HG03342 (cell line): ENCODE results near the gene NRP1.
"Not testable (repeated sequence)": the region's sequence is repeated elsewhere in the genome, so short reads cannot be mapped to it uniquely, and the experiment has no call there.

Experiments used
- ATAC-seq: cut with Tn5 transposase; IDR thresholded peaks from one replicate; pipeline ENCODE4 v1.9.1; 2021; ENCODE audit warnings: mild to moderate bottlenecking, moderate library complexity; ENCODE audit not compliant: unreplicated experiment

Gene NRP1

DNA sequence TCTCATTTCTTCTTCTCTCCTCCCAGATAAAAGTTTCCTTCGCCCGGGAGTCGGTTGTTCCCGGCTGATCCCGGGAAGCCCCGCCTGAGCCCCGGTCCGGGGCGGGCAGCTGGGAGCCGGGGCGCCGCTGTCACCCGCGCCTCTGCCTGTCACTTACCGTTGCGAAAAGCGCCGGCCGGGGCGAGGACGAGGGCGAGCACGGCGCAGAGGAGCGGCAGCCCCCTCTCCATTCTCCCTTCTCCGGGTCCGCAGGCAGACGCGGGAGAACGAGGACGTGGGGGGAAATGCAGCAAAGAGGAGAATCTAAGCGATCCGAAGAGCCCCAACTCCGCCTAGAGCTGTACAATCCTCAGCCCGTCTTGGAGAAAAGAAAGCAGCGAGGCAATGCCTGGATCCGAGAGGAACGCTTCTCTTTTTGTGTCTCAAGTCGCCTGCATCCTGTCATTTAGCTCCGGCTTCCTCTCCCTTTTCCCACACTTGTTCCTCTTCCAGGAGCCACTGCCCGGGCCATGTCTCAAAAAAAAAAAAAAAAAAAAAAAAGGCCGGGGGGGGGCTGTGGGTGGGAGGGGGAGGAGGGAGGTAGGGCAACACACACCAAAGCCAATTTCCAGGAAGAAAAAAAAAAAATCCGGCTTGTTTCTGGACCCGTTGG lies at the start of gene NRP1:
TSS of gene NRP1 (minus strand) at position 515 of the 652 bp plus-strand sequence. CDS start at position 230, 285 bp downstream.
- ATAC-seq = no peak

DNA sequence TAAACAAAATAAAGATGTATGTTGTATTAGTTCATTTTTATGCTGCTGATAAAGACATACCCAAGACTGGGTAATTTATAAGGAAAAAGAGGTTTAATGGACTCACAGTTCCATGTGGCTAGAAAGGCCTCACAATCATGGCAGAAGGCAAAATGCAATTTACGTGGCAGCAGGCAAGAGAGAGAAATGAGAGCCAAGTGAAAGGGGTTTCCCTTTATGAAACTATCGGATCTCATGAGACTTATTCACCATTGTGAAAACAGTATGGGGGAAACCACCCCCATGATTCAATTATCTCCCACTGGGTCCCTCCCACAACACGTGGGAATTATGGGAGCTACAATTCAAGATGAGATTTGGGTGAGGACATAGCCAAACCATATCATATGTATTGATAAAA lies 49.7 kb upstream of the NRP1 start:
- not testable (repeated sequence) for ATAC-seq

DNA sequence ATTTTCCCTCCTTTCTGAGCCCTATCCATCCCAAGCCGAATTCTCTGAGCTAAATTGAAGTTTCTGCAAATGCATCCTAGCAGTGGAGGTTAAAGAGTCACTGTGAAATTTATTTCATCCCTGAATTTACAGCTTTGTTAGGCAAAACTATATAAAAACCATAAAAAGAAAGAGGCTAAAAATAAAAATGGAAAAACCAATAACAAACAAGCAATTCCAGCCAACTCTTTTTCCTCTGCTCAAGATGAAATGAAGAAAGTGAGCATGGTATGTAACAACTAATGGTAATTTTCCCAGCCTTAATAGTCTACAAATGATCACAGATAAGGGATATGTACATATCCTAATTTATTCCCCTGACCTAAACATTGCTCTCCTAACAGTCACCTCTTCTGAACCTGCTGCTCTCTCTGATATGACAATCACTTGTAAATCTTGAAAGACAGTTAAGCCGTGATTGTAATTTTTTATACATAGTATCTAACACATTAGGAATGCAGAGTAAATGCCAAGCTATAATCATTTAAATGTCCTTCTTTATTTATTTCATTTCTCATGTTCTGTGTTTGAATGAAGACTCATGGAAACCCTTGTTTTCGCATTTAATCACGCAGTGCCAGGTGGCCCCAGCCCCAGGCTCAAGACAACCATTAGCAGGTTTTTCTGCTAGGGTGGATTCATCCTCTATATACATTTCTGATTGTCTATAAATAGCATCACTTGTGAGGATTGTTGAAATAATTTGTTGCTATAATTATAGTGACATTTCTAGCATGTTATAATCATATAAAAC lies 48.6 kb upstream of the NRP1 start:
- ATAC-seq = no peak

DNA sequence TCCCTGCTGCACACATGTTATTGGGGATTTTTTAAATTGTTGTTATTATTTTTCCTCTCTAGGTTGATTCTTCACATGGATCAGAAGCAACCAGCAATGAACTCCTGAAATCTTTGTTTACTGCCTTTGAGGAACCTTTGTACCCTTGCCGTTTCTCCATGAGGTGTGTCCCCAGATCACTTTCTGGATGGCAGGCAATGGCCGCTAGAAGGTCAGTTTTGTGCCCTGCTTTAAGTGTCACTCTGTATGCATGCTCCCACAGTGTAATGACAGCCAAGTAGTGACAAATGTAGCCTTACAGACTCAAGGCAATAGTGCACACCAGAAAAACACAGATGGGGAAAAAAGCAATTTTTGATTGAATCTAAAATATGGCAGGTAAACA lies 47.7 kb upstream of the NRP1 start:
- no peak for ATAC-seq

DNA sequence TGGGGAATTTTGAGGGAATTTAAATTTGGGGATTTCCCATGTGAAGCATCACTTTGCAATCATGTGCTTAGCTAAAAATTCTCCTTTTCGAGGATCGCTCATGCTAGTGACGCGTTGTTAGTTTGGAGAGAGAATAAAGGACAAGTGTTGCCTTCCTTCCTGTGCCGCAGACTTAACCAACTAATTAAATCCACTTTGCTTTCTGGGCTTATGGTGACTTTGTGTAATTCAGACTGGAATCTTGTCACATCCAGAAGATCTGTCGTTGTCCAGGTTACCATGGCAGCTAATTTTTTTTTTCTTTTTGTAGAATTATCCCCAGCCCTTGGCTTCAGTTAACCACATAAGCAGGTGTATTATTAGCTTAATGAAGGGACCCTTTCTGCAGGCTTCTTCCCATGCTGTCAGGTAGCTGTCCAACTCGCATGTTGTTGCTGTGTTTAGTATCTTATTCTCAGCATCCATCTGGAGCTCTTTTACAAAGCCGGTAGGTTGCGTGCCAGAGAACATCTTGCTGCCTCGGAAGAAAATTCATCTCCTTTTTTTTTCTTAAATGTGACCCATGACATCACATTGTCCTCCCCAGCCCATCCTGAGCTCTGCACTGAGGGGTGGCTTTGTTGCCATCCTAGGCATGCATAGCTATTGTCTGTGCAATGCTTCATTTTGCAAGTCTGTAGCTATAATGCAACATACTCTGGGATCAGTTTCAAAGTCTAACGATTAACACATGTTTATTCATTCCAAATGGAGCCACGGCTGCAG lies 47.2 kb upstream of the NRP1 start:
- ATAC-seq = no peak

DNA sequence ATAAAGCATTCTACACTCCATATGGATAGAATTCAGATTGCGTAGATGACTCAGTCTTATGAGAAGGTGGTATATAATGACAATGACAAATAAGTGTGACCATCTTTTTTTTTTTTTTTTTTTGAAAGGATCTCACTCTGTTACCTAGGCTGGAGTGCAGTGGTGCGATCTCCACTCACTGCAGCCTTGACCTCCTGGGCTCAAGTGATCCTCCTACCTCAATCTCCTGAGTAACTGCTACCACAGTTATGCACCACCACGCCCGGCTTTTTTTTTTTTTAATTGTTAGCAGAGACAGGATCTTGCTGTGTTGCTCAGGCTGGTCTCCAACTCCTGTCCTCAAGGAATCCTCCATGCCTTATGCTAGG lies 43.2 kb upstream of the NRP1 start:
- no peak for ATAC-seq

DNA sequence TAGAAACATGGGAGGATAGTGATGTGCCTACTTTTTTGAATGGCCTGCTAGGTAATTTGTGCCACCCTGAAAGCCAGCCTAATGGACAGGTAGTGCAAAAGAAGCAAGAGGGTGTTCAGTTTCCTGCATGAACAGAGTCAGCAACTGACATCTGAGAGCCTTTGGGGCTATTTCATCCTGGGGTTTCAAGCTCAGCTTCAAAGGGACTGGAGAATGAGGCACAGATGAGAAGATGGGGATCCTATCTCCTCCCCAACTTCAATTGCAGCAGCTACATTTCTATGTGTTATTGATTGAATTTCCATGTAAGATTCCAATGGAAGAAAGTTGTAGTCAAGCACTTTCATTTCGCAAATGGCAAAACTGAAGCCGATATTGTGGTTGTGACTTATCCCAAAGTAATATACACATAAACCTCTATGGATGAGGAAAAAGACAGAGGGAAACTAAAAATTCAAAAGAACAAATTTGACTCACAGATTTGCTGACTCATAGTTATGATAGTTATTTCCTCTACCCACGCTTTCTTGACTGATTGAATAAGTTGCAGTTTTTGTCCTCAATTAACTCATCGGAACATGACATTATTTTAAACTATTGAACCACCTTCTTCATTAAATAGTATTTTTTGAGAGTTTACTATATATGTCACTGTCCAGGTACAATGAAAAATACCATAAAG lies 42.6 kb upstream of the NRP1 start:
- no peak for ATAC-seq

DNA sequence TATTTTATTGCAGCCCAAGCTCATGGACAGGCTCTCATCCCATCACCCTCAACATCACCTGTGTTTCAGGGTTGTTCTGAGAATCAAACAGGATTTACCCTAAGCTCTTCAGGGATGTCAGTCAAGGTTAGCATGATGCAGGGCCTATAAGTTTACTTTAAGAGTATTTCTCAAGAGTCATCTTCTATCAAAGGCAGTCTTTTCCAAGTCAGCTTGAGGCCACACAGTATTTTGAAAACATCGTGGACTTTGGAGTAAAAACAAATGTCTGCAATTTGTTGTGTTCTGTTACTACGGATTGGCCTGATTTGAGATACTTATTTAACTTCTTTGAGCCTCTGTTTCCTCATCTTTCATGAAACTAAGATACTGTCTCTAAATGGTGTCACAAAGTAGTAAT lies 42.0 kb upstream of the NRP1 start:
- ATAC-seq = no peak

DNA sequence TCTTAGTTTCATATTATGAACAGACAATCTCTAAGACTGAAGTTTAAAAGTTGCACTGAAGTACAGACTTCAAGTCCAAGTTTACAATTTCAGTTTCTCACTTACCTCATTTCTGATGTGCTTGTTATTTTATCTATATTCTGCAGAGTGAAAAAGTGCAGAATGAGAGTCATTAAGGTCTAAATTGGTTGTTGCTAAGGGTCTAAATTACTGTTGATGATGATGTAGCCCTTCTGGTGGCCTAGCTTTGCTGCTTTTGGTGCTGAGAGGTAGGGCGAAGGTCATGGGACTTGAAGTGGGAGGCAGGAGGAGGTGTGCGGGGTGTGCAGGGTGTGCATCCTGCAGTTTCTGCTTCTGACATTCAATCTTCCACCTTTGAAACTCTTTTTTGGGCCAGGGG lies 38.8 kb upstream of the NRP1 start:
- no peak for ATAC-seq

DNA sequence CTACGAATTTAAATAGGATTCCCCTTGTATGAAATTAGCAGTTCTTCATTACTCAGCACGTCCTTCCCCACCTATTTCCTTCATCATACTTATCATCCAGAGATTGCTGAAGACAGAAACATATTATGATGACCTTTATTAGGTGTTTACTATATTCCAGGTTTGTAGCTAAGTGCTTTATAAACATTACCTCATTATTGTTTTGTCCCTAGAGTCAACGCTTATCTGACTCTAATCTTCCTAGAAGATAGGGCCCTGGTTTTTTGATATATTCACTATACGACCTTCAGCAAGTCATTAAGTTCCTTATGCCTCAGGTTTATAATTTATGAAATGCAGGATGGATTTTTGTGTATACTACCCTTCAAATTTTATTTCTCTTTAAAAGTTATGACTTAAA lies 36.8 kb upstream of the NRP1 start:
- ATAC-seq = no peak

DNA sequence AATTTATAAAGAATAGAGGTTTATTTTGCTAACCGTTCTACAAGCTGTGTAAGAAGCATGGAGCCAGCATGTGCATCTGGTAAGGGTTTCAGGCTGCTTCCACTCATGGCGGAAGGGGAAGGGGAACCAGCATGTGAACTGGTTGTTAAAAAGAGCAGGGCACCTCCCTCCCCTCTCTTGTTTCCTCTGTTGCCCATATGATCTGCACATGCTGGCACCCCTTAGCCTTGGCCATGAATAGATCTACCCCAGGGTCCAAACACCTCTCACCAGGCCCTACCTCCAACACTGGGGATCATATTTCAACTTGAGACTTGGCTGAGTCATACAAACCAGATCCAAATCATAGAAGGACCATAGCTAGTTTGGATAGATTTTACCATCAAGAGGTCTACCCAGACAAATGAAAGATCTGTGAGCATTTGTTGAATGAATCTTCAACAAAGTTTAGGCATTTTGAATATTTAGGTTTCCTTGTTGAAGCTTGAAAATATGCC lies 36.0 kb upstream of the NRP1 start:
- ATAC-seq = no peak

DNA sequence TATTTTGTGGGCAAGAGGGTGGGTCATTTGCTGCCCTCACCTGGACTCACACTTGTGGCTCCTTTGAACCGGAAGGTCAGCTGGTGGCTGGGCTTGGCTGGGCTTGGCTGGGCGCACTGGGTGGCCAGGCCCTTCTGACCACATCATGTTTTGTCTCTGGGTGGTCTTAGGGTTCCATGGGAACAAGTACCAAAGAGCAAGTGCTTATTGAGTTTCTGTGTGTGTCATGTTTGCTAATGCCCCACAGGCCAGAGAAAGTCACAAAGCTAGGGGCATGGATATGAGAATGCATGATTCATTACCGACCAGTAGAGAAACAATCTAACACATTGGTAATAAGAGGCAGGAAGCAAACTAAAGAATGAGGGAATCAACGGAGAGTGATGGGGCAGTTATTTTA lies 33.6 kb upstream of the NRP1 start:
- no peak for ATAC-seq

DNA sequence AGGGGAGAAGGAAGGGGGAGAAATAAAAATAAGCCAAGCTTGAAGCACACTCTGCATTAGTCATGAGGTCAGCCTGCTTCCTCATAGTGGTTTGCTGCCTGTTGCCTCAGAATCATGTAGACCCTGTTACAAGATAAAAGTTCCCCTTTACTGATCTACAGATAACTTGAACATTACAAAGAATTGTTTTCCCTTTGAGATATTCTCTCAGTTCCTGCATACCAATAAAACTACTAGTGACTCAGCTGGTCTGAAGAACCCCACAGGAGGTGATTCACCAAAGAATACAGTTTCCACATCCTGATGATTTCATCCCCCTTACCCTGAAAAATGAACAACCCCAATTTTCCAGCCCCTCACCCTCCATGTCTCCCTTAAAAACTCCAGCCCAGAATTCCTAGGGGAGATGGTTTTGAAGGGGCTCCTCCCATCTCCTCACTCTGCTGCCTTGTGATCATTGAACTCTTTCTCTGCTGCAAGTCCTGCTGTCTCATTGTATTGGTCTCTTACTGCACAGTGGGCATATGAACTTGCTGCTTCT lies 31.5 kb upstream of the NRP1 start:
- ATAC-seq = no peak

DNA sequence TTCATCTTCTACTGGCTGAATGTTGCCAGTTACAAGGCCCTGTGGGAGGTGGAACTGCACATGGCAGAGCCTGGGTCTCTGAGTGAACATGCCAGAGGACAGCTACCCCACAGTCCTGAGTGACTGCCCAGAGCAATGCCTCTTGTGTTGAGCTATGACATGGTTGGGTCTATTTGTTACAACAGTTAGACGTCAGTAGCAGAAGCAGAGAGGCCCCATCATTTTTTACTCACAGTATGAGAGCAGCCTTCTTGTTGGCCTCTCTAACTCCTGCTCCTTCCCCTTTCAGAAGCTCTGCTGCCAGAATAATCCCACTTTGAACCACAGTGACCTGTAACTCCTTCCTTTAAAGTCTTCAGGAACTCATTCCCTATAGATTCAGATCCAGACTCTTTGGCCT lies 30.8 kb upstream of the NRP1 start:
- no peak for ATAC-seq

DNA sequence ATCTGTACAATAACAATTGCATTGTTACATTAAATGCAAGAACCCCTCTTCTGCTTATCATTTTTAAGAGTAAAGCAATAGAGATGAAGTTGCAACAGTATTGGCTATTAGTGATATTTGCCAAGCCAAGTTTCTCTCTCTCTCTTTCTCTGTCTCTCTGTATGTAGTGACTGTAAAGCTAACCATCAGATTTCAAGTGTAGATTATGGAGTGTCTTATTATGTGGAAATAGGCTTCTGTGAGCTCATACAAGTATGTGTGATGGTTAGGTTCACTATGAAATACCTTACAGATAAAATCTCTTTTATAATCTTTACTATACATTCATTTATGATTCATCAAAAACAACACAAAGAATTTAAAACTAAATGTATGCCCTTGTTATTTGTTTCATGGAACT lies 28.6 kb upstream of the NRP1 start:
- no peak for ATAC-seq

DNA sequence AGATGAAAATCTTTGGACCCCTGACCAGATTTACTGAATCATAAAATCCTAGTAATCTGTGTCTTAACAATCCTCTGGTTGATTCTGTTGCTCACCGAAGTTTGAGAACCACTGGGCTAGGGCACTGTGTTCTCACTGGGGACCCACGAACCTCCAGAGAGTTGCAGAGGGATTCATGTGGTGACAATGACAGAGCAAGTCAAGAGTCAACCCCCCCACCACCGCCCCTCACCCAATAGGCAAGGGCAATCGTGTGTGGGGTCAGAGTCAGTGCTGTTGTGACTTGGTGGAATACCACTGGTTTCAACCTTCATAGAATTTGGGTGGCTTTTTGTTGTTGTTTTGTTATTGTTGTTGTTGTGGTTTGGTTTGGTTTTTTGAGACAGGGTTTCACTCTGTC lies 23.5 kb upstream of the NRP1 start:
- no peak for ATAC-seq

DNA sequence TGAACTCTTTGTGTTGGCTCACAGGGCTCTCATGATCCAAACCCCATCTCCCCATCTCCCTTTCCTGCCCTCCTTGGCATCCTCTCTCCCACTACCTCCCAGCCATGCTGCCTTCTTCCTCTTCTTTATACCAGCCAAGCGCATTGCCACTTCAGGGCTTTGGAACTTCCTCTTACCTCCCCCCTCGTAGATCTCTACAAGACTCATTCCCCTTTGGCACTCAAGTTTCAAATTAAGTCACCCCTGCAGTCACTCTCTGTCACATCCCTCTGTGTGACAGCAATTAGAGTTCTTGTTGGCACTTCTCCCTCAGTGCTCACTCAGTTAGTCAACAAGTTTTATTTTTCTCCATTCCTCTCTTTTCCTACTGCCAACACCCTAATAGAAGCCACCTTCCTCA lies 20.8 kb upstream of the NRP1 start:
- ATAC-seq = no peak

DNA sequence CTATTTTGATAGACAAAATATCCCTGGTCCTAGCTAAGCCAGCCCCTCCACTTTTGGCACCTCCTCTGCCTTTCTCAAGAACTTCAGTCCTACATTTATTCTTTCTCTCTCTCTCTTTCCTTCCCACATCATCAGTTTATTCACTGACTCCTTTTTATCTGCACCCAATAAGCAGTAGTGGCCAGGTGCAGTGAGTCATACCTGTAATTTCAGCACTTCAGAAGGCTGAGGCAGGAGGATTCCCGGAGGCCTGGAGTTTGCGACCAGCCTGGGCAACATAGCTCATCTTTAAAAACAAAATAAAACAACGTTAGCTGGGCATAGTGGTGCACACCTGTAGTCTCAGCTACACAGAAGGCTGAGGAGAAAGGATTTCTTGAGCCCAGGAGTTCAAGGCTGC lies 19.4 kb upstream of the NRP1 start:
- ATAC-seq = no peak

DNA sequence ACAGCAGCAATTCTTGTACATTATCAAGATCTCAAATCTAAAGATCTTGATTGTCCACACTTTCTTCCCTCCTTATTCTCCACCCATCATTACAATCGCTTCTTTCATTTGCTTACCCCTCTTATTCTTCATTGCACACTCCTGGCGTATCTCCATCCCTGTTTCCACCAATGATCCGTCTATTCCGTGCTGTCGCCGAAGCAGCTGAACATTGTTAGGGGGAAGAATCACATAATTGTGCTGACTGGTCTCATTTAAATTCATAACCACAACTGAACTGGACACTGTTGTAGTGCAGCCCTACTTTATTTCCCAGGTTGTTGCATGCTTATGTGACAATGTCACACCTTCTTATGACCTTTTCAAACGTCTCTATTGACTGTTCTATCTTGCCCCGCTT lies 18.9 kb upstream of the NRP1 start:
- no peak for ATAC-seq

DNA sequence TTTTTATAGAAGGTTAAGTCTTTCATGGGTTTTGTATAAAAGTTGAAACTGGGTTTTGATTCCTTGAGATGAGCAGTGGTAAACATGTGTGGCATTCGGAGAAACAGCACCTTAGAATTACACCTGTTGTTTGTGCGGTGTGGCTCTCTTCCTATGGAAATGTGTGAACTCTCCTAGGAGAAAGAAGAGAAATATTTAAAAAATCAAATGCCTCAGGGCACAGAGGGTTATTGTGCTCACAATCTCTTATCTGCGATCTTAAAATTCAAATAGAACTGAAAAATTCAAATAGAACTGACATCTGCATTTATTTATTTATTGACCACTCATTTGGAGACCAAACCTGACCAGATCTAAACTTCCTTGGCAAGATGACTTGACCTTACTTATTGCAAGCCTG lies 18.1 kb upstream of the NRP1 start:
- ATAC-seq = no peak

DNA sequence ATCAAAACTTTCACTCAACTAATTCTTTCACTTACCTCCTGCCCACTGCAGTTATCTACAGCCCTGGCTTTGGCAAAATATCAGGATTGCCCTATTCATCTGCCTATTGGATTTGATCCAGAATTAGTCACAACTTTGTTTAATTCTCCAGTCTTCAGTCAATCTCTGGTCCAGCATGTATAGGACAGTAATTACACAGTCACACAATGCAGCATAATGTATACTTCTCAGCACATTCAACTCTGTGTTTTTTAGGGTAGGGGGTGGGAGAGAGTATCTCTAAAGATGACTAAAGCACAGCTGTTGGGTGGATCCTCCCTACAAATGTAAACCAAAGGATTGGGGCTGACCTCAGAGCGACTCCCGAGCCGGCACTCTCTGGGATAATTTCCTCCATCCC lies 17.7 kb upstream of the NRP1 start:
- no peak for ATAC-seq
